Cardiac fibroblast (primary cell): ENCODE measurements around the gene HDAC4.

Experiments
- DNase-seq, 2 donors: peaks; one replicate each; pipeline versions ENCODE4 v3.0.0 to v3.0.0-alpha.2; 2010; ENCODE audit warnings: low read depth in 2 of 2
- H3K4me3 ChIP-seq, 2 donors: replicated peaks in 1 of 2; 1 replicate in 1 of 2; 2 replicates in 1 of 2; pipeline ENCODE4 v1.5.1; 2011; ENCODE audit warnings: low read depth in 2 of 2, low read length in 2 of 2, mild to moderate bottlenecking in 2 of 2, moderate library complexity in 1 of 2
- TF ChIP-seq, protein P1 (sequence below): IDR thresholded peaks from one replicate; pipeline ENCODE4 v1.5.1; 2011; ENCODE audit warnings: low read depth, mild to moderate bottlenecking, low read length, inconsistent platforms

The HDAC4 gene

DNA sequence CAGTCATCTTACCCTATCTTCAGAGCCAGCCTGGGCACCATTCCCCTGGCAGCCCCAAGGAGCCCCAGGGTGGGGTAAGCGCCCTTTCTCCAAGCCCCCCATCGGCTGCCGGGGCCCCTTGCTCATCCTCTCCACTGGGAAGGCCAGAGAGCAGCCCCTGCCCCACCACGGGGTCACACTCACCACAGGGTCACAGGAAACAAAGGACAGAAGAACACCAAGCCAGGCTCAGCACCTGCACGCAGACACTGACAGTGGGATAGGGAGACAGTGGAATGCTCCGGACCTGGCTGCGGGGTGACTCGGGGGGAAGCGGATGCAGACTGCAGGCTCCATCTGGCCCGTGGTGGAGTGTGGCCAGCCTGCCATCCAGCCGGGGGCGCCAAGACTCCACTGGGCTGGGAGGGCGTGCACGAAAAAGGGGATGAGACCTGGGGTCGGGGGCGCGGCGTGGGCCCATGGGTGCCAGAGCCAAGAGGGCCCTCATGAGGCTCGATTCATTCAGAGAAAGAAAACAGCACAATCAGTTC lies 21.1 kb downstream of the HDAC4 start:
- TF ChIP-seq, protein P1, sequence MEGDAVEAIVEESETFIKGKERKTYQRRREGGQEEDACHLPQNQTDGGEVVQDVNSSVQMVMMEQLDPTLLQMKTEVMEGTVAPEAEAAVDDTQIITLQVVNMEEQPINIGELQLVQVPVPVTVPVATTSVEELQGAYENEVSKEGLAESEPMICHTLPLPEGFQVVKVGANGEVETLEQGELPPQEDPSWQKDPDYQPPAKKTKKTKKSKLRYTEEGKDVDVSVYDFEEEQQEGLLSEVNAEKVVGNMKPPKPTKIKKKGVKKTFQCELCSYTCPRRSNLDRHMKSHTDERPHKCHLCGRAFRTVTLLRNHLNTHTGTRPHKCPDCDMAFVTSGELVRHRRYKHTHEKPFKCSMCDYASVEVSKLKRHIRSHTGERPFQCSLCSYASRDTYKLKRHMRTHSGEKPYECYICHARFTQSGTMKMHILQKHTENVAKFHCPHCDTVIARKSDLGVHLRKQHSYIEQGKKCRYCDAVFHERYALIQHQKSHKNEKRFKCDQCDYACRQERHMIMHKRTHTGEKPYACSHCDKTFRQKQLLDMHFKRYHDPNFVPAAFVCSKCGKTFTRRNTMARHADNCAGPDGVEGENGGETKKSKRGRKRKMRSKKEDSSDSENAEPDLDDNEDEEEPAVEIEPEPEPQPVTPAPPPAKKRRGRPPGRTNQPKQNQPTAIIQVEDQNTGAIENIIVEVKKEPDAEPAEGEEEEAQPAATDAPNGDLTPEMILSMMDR, result no peak
- H3K4me3 ChIP-seq, result no peak overlapping the region
- DNase-seq, result no peak

DNA sequence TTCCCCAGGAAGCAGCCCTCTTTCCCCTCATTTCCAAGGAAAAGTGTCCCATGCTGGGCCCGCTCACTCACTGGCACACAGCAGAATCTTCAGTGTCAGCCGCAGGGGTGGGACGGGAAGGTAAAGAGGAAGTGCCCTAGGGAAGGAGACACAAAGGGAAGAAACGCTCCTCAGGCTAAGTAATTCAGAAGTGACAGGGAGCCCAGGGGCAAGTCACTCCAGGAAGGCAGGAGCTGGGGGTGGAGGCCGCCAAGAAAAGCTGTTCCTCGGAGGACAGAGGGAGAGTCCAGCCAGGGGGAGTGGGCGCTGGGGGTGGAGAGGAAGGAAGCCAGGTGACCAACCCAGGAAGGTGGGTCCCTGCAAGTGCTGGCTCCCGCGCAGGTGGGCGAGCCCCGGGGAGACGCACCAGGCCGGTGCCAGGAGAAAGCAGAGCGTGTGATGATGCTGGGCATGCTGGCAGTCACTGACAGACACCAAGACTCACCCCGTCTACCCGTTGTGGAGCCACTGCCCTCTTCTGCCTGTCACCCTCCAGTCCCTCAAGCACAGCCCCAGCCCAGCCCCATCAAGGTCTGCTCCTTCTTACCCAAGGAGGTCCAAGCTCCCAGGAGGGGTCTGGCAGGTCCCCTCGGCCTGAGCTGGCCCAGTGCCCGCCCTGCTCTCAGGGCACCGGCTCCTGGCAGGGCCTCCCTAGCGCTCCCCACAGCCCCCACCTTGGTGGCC lies 21.7 kb downstream of the HDAC4 start:
- H3K4me3 ChIP-seq, result no peak overlapping the region
- TF ChIP-seq, protein P1, result no peak
- no peak for DNase-seq

DNA sequence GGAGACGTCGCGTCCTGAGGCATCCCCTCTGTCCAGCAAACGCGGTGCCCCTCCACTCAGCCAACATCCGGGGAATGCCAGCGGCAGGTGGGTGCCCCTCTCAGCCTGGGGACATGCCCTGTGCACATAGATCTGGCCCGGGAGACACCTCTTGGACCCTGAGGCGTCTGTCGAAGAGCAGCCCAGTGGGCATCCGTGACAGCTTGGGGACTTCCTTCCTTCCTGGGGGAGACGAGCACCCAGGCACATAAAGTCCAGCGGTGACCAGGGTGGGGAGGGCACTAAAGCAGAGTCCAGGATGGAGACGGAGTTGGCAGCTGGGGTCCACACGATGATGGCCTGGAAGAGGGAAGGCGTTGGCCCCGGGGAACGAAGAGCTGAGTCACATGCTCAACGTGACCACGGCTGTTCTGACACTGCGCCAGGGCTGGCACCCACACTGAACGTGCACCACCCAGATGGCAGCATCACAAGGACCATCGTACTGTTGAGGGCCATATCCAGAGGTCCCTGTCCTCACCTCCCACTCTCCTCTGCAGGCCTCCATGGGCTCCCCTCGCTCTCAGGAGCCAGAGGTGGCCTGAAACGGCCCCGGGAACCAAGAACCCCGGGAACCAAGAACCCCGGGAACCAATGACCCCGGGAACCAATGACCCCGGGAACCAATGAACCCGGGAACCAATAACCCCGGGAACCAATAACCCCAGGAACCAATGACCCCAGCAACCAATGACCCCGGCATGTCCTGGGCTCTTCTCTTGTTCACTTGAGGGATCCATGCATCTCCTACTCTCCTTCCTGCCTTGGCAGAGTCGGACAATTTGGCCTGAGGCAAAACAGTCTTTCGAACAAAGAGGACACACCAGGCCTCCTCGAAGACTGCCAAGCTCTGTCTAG lies 22.6 kb downstream of the HDAC4 start:
- TF ChIP-seq, protein P1, result no peak
- no peak overlapping the region for H3K4me3 ChIP-seq
- DNase-seq, result no peak

DNA sequence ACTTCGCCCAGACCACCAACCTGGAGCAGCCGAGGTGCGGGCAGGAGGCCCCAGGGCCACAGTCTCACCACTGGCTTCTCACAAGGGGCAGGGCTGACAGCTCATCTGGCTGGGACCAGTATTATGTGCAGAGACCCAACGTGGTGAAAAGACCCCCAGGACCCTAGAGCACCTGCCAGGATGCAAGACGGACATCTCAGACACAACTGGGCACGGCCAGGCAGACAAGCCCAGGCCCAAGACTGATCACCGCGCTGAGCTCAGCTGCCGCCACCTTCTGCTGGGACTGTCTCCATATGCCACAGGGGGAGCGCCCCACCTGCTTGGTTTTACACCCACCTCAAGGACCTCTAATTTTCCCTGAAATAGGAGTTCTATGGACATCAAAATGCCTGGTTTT lies 23.2 kb downstream of the HDAC4 start:
- TF ChIP-seq, protein P1, result no peak
- DNase-seq, result no peak
- H3K4me3 ChIP-seq, result no peak overlapping the region

DNA sequence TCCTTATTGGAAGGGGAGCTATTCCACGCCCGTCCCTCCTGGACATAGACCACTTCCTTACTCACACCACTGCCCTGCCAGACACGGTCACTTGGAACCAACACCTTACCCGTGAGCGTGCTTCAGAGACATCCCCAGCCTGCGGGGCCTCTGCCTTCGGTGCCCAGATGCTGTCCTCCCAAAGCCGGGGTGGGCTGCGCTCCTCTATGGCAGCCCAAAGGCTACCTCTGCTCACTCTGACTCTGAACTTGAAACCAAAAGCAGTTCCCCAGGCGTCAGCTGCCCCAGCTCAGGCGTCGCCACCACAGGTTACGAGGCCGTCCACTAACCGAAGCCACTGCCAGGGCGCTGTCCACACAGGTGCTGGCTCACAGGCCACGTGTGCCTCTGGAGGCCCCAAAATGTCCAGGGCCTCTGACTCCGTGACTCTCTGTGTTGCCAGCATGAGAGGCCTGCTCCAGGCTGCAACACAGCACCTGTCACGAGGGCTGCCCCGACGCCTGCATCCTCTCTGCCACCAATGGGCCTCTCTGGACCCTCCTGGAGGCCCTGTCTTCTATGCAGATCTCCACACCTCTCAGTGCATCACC lies 23.8 kb downstream of the HDAC4 start:
- TF ChIP-seq, protein P1, result no peak
- DNase-seq, result no peak
- H3K4me3 ChIP-seq, result no peak overlapping the region

DNA sequence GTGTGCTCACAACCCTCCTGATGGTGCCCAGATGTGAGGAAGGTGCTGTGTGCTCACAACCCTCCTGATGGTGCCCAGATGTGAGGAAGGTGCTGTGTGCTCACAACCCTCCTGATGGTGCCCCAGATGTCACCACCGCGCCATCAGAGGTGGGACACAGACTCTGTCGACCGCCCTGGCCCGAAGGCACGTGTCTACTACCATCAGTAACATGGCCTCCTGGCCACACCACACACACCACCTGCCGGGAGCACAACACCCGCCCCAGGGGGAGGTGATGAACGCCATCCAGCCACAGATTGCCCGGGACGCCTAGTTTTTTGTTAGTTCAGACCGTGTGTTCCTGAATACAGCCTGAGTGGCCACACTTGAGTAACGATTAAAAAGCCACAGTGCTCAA lies 24.5 kb downstream of the HDAC4 start:
- H3K4me3 ChIP-seq, result no peak overlapping the region
- TF ChIP-seq, protein P1, result no peak
- no peak for DNase-seq
